Putamen (tissue), 1 donor: ENCODE data around the gene MAN2A2.
"Not testable (repeated sequence)": the region's sequence is repeated elsewhere in the genome, so short reads cannot be mapped to it uniquely, and the experiment has no call there.

Experiments
- DNase-seq: peaks from one replicate; pipeline ENCODE4 v3.0.0-alpha.2; 2016; ENCODE audit warnings: low spot score

Gene MAN2A2

DNA sequence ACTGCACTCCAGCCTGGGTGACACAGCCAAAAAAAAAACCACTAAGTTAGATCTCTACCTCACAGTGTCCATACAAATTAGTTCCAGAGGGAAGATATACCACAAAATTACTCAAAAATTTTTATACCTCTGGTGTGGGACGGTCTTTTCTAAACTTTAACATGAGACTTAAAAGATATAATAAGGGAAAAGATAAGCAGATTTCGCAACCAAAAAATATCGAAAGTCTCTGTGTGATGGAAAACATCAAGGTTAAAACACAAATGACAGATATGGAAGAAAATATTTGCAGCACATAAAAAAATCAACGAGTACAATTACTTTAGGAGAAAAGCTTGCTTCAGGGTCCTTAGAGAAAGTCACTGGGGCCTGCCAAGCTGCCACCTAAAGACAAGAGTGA, 18.8 kb downstream of the MAN2A2 start:
- no peak for DNase-seq

DNA sequence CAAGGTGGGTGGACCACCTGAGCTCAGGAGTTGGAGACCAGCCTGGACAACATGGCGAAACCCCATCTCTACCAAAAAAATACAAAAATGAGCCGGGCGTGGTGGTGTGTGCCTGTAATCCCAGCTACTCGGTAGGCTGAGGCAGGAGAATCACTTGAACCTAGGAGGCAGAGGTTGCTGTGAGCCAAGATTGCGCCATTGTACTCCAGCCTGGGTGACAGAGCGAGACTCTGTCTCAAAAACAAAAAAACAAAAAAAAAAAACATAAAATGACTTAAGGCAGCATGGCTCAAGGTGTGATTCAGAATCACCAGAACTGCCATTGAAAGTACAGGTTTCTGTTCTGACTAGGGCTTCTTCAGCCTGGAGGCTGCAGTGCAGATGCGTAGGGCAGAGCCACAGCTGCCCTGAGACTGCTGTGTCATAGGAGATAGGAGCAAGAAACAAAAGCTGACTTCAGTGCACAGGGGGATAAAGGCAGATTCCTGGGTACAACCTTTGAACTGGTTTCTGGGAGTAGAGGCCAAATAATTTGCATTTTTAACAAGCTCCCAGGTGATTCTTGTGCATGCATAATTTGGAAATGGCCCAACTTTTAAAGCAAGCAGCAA, 19.7 kb downstream of the MAN2A2 start:
- DNase-seq, result not testable (repeated sequence)

DNA sequence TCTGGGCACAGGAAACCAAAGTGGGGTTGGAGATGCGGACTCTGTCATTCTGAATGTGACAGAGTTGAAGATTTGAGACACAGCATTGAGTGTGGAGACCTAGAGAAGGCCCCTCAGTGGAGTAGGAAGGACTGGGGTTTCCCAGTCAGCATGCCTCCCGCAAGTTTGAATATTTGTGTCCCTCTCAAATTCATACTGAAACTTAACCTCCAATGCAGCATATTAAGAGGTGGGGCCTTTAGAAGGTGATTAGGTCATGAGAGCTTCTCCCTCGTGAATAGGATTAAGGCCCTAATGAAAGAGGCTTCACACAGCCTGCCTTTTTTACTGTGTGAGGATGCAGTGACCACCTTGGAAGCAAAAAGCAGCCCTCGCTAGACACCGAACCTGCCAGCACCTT, 21.3 kb downstream of the MAN2A2 start:
- no peak for DNase-seq

DNA sequence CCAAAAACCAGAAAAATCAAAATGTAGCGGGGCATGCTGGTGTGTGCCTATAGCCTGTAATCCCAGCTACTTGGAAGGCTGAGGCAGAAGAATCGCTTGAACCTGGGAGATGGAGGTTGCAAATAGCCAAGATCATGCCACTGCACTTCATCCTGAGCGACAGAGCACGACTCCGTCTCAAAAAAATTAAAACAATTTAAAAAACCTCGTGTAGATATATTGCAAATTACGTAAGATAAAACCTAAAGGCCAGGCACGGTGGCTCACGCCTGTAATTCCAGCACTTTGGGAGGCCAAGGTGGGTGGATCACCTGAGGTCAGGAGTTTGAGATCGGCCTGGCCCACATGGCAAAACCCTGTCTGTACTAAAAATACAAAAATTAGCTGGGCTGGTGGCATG, 23.7 kb downstream of the MAN2A2 start:
- not testable (repeated sequence) for DNase-seq

DNA sequence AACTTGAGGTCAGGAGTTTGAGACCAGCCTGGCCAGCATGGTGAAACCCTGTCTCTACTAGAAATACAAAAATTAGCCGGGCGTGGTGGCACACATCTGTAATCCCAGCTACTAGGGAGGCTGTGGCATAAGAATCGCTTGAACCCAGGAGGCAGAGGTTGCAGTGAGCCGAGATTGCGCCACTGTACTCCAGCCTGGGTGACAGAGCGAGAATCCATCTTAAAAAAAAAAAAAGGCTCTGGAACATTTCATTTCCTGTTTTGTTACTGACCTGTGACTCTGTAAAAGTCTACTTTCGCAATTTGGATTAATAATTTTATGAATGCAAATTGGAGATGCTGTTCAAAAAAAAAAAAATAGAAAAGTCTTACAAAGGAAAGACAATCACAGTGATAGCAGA, 25.0 kb downstream of the MAN2A2 start:
- not testable (repeated sequence) for DNase-seq

DNA sequence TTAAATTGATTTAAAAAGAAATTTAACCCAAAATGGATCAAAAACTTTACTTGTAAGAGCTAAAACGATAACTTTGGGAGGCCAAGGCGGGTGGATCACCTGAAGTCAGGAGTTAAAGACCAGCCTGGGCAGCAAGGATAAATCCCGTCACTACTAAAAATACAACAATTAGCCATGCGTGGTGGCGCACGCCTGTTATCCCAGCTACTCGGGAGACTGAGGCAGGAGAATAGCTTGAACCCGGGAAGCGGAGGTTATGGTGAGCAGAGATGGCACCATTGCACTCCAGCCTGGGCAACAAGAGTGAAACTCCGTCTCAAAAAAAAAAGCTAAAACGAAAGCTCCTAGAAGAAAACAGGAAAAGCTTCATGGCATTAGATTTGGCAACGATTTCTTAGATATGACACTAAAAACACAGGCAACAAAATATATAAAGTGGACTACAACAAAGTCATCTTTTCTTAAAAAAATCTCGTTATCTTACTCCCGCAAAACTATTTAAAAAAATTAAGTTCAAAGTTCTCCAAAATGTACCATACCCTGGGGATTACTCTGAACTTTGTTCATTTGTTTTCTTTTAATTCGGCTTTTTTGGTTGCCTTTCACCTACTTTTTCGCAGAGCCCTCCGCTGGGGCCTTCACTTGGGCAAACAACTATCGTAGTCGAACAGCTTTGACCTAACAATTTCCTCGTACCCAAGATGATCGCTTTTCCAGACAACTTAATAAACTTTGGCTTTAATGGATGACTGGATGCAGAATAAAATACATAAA, 26.3 kb downstream of the MAN2A2 start:
- DNase-seq, result no peak

DNA sequence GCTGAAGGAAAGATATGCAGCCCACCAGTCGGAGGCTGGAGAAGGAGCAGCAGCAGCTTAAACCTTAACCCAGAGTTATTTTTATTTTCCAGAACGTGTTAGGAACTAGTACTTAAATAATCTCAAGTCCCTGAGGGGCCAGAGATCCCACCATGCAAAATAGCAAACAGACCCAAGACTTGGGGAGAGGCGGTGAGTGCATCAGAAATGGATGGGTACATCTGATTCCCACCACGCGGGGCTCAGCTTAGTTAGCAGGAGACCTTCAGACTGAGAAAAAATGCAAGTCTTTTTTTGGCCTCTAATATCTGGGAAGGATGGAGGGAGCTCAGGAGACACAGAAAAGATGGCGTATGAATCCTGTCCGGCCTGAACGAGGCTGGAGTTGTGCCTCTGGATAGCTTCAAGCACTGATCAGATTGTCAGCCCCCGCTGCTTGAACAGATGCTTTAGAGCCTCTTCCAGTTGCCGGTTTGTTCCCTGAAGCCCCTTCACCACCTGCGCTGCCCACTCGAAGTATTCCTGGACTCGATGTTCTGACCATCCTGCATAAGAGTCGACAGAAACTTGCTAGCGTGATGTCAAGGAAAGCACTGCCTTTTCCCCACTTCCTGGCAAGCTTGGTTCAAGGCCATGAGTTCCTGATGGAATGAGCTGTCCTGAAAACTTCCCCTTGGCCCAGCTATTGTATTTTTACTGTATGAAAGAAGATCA, 27.9 kb downstream of the MAN2A2 start:
- no peak for DNase-seq

DNA sequence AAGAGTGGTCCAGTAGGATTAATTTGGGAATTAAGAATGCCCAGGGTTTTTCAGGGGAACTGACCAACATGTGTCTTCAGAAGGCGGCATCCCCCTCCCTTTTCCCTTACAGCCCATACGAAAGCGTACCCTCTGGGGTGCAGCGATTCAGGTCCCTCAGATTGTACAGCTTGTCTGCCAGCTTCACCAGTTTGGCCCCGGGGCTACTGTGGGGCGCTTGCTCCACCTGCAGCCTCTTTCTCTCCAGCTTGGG, 28.4 kb downstream of the MAN2A2 start:
- no peak for DNase-seq

DNA sequence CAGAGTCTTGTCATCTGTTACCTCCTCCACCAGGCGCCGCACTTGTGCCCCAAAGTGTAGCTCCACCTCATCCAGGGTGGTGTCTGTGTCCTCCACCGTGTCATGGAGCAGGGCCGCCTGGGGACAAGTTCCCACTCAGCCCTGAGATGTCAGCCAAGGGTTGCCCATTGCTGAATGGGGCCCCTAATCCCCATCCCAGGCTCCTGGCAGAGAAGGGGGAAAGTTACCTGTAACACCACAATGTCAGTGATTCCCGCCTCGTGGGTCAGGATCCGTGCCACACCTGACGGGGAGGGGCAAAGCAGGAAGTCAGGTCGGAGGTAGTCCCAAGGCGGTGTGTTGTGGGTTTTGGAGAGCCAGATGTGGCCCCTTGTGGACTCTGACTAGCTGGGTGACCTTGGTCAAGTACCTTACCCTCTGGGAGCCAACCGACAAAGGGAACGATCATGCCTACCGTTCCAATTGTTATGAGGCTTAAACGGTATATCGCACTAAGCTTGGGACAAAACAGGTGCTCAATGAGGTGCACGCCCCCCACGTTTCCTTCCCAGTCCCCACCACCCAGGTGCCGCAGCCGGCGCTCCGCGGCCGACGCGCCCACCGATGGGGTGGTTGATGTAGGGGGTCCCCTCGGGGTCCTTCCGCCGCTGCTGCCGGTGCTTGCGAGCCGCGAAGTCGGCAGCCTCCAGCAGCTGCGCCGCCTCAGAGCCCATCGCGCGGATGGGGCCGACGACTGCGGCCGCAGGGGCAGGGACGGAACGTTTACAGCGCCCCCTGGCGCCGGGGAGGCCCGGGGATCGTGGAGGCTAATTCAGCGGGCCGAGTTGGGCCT, 28.9 kb downstream of the MAN2A2 start, which contains the start of gene HDDC3:
Gene HDDC3 (minus strand): TSS at position 722 of the 832 bp plus-strand sequence. CDS start 9 bp downstream, at position 713.
- DNase-seq, result peak; percentile 84

DNA sequence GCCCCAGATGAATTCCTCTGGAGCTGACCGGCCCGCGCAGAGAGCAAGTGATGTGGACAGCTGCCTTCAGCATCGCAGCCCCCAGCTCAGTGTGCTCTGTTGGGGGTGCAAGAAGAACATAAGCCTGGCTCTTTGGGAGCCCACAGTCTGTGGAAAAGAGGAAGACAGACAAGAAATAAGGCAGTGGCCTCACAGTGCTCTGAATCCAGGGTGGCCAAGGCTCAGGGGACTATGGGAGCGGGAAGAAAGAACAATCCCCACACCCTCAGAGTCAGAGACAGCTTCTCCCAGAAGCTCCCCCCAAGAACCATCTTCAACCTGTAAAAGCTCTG, 29.5 kb downstream of the MAN2A2 start:
- DNase-seq, result no peak

DNA sequence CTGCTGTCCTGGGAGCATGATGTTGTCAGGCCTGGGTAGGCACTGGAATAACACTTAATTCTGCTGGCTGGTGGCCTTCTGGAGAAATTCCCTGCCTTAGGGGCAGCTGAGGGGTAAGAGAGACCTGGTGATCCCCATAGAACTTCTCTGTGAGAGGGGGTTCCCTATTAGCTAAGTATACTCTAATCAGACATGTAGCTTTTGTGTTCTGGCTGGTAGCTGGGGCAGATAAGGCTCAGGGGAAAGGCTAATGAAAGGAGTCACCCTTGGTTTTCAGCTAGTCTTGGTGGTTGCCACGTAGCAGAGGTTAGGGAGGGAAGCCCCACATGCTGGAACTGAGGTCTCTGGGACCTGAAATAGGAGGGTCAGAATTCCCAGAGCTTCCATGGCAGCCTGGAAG, 30.2 kb downstream of the MAN2A2 start:
- no peak for DNase-seq

DNA sequence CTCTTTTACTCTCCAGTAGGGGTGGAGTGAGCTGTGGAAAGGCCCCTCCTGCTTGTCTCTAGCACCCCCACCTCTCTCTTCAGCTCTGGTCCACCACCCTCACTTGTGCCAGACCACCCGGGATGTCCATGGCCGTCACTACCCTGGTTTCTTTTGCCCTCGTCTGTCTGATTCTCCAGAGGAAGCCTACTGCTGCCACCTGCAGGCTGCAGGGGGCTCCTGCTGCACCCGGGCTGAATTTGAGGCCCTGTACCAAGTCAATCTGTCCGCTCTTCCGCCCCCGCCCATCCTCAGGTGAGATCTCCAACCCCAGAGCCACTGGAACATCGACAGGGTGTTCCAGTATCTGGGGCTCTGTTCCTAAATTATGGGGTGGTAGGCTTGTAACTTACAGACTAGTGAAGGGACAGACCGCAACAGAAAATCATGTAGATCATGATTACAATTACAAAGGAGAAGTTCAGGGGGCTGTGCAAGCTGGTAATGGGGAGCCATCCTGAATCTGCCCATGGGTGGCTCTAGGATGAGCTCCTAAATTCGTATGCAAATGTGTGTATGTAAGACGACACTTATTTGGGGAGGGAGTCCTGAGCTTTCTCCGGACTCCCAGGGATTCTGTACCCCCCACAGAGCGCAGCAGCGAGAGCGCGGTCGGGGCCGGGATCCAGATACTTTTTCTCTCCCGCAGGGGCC, 31.3 kb downstream of the MAN2A2 start:
- DNase-seq, result peak; percentile 87

DNA sequence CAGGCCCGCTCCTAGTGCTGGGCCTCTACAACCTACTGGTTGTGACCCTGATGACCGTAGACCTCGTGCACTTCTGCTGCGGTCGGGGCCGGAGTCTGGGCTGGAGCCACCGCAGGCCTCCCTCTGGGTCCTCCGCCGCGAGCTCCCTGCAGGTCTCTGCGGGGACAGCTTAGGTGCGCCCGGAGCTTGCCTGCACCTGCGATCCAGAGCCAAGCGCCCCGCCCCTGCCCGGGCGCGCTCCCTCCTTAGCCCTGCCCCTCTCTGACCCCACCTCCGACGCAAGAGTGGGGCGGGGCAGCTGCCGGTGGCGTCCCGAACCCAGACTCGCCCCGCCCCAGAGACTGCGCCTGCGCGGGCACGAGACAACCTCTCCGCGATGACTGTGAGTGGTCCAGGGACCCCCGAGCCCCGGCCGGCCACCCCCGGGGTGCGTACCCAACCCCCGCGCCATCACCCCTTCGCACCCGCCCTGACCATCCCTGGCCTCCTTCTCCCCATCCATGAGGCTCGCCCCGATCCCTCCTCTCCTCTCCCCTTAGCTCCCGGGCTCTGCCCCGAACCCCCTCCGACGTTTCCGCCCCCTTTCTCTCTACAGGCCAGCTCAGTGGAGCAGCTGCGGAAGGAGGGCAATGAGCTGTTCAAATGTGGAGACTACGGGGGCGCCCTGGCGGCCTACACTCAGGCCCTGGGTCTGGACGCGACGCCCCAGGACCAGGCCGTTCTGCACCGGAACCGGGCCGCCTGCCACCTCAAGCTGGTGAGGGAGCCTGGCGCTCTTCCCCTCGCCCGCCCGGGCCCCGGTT, 32.0 kb downstream of the MAN2A2 start, which contains the start of gene UNC45A:
Gene UNC45A (plus strand): TSS at position 337 of the 803 bp plus-strand sequence. CDS start 40 bp downstream, at position 377.
- DNase-seq, result peak; percentile 93

DNA sequence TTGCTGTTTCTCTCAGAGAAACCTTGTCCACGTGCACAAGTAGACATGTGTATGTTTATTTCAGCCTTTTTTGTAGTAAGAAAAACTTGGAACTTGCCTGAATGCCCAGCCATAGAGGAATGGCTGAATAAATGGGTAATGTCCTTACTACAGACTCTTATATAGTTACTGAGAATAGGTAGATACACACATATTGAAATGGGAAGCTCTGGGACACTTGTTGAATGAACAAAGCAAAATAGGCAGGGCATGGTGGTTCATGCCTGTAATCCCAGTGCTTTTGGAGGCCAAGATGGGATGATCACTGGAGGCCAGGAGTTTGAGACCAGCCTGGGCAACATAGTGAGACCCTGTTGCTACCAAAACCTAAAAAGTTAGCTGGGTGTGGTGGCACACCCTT, 33.7 kb downstream of the MAN2A2 start:
- no peak for DNase-seq

DNA sequence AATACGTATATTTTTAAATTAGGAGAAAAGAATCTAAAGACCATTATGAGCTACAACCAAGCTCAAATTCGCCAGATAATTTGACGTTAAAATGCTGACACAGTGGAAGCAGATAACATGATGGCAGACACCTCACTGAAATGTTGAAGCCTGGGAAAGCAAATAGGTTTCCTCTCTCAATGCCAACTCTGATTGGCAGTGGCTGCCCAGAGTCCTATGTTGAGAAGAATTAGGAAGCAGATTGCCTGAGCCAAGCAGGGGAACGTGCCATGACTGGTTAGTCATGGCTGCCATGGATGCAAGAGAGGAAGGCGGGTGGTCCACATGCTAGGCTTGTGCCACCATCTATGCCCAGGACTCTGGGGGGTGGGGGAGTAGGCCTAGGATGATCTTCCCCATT, 35.2 kb downstream of the MAN2A2 start:
- DNase-seq, result no peak

DNA sequence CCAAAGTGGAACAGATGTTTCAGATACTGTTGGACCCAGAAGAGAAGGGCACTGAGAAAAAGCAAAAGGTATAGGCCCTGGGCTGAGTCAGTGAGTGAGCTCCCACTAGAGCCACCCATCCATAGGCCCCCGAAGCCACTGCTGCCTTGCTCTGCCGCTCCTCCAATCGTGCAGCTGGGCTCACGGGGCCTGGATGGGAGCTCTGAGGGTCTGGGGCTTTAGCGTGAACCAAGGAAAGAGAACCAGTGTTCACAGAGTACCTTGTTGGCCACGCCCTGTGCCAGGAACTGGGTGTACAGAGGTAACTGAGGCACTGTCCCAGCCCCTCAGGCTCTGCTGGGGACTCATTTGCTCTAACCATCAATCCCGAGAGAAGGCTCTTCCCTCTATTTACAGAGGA, 36.7 kb downstream of the MAN2A2 start:
- no peak for DNase-seq

DNA sequence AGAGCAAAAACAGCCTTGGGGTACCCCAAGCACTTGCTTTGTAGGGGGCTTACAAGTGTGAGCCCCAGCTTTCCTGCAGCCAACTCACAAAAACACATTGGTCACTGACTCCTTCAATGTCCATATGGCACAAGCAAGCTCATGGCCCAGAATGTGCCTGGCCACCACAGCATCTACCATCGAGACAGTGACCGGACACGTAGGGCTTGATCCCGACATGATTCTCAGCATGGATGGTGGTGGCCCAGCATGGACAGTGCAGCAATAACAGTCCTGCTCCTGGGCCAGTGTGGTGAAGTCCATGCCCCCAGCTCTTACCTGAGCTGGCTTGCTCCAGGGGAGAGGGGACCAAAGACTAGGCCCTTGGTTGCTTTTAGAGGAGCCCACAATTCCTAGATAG, 37.9 kb downstream of the MAN2A2 start:
- no peak for DNase-seq

DNA sequence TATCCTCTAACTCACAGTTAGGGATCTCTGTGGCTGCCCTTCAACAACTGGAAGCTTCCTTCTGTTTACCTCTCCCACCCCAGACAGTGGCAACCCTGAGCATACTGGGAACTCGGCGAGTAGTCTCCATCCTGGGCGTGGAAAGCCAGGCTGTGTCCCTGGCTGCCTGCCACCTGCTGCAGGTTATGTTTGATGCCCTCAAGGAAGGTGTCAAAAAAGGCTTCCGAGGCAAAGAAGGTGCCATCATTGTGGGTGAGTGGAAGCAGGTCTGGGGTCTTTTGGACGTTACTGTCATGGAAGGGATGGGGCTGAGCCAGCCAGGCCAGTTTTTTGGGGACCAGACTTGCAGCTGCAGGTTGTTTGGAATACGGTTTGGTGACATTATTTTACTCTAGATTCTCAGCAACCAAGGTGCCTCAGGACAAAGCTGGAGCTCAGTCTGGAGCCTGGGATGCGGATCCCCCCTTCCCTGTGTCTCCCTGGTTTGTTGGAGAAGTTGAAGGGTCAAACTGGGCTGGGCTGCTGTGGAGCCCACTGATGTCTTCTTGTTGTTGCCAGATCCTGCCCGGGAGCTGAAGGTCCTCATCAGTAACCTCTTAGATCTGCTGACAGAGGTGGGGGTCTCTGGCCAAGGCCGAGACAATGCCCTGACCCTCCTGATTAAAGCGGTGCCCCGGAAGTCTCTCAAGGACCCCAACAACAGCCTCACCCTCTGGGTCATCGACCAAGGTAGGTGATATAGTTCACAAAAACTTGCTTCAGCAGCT, 39.4 kb downstream of the MAN2A2 start:
- no peak for DNase-seq

DNA sequence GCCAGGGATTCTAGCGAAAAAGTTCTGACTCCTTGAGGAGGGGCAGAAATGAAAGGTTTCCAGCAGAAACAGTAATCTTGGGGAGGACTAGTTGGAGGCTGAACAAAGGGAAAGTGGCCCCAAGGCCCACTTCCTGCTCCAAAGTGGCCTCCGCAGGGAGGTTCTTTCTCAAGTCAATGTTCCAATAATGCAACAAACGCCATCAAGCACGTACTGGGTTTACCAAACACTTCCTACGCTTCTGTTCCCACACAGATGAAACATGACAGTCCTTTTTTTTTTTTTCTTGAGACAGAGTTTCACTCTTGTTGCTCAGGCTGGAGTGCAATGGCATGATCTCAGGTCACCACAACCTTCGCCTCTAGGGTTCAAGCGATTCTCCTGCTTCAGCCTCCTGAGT, 42.0 kb downstream of the MAN2A2 start:
- no peak for DNase-seq

DNA sequence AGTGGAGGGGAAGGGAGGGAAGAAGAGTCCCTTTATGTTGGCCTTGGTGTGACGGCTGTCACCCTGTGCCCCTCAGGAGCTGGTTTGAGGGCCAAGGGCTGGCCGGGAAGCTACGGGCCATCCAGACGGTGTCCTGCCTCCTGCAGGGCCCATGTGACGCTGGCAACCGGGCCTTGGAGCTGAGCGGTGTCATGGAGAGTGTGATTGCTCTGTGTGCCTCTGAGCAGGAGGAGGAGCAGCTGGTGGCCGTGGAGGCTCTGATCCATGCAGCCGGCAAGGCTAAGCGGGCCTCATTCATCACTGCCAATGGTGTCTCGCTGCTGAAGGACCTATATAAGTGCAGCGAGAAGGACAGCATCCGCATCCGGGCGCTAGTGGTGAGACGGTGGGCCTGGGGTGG, 43.4 kb downstream of the MAN2A2 start:
- DNase-seq, result no peak
